NCI-H2029 (cell line): ENCODE results near the gene OGDH.

Experiments used
- DNase-seq: peaks from one replicate; lab custom pipeline; 2025; lab: John Stamatoyannopoulos, UW

OGDH gene

DNA sequence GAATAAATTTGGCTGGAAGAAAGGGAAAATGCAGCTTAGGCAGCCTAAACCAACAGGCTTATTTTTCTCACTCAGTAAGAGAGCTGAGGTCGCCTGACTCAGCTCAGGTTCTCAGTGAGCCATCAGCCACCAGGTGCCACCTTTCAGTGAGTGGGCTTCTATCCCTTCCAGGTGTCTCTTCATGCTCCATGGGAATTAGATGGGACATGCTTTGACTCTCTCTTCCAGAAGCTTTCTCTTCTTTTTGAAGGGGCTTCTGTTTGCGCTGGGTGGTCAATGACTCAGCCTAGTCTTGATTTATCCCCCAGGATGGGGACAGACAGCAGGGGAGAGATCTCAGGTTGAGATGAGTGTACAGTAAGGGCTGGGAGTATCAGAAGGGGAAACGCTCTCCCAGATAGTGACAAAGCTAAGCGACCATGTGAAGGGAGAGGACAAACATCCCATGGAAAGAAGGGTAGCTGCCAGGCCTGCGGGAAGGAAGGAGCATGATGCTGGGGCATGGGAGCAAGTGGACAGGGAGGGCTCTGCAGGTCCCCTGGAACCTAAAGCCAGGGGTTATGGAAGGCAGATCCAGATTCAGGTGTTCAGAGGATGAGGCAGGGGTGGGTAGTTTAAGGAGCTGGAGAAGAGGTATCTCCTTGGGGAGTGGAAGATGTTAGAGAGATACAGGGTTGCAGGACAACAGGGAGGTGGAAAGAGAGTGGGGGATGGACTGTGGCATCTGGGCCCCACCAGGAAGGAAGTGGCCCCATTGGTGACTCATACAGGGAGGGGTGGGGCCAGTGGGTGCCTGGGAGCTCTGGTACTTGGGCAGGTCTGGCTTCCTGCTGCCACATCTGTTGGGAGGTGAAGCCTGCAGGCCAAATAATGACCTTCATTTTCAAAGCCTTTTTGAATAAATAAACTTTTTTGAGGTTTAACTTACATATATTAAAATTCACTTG is 32.5 kb downstream of the OGDH start:
- peak; percentile 50 for DNase-seq

DNA sequence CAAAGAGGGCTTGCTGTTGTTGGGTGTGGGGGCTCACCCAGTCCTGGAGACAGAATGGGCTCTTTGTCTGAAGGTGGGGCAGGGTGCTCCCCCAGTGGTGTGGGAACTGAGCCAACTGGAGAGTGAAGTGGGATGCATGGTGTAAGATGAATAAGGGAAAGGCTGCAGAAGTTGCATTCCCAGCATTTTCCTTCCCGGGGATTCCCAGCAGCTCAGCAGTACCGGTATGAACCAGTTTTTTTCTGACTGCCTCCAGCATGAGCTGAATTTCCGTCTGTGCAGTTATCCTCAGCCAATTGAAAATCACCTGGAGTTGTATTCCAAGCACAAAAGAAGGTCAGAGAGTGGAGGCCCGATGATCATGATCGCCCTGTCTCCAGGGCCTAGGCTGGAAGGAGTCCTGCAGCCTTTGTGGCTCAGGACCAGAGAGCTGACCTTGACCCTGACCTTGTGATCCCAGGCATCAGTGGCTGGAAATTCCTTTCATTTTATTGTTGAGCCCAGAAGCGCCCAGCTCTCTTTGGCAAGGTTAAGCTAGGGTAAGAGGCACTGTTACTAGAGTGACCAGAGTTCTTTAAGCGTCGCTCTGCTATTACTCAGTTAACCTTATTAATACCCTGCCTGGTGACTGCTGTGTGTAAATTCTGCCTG is 33.4 kb downstream of the OGDH start:
- DNase-seq, result peak; percentile 77

DNA sequence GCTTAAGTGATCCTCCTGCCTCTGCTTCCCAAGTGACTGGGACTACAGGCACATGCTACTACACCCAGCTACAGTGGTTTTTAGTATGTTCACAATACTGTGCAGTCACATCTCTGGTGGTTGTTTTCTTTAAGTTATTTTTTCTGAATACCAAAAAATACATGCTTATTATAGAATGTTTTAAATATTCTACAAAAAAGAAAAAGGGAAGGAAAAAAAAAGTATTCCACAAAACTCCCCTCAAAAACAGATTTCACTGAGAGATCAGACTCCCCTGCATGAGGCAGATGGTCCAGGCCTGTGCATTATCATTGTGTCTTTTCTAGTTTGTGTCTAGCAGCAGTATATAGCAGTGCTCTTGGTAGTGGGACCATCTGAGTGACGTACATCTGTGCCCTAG is 36.8 kb downstream of the OGDH start:
- no peak for DNase-seq

GRCh38 chr7:44645254-44645653 is 38.8 kb downstream of the OGDH start:
- no peak for DNase-seq

GRCh38 chr7:44645696-44646095 is 39.3 kb downstream of the OGDH start:
- DNase-seq, result no peak

DNA sequence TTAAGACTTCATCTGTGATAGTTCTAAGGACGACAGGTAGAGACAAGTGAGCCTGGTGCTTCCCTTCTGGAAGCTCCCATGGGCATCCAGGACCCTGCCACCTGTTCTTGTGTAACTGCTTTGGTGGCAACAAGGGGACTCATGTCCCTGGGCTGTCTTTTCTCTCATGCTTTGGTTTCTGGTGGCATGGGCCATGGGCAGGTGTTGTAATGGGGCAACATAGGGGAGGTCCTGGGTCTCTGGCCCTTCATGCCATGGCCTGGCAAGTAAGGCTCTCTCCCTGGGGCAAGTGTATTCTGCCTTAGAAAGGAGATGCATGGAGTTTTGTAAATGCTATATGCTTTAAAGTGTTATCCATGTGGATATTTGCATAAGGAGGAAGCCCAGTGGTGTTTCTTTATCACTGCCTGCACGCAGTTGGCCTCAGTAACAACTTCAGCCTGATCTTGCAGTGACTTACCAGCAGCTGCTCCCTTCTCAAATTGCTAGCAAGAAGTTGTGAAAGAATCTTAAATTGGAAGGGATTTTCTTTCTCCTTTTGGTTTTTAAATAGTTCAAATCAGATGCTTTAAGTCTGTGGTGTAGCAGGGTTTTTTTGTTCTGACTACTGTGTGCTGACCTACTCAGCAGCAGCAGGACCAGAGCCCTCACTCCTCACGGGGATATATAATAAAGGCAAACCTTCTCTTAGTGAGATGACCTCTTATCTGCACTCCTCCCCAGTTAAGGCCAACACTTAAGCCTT is 39.9 kb downstream of the OGDH start:
- no peak for DNase-seq

- no peak for DNase-seq
Measured at GRCh38 chr7:44646921-44647636, 40.7 kb downstream of the OGDH start.

- DNase-seq, result no peak
Measured at GRCh38 chr7:44647981-44648714, 41.7 kb downstream of the OGDH start.

GRCh38 chr7:44650242-44650641 is 43.8 kb downstream of the OGDH start:
- no peak for DNase-seq

DNA sequence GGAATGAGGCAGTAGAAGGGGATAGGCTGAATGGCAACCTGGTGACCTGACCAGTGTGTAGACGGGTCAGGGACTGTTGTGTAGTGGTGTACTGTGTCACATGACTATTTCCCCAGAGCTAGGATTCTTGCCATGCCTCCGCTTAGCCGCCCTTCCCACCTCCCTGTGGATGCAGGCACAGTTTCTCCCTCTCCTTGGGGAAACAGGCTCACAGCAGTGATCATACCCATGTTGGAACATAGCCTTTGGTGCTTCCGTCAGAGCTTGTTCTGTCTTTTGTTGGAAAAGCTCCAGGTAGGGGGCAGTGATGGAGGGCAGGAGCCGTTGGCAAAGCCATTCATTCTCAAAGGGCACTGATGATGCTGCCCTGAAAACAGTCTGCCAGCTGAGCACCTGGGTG is 44.3 kb downstream of the OGDH start:
- no peak for DNase-seq

DNA sequence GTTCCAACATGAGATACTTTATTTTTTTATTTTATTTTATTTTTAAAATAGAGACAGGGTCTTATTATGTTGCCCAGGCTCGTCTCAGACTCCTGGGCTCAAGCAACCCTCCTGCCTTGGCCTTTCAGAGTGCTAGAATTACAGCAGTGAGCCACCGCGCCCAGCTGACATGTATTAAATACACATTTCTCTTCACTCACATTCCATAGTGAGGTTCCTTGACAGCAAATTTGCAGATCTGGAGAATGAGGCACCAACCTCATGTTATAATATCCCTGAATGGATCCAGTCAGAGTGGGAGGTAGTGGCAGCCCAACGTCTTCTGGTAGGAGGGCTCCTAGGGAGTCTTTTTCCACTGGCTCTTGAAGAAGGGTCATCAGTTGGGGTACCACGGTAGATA is 46.1 kb downstream of the OGDH start:
- DNase-seq, result no peak

- DNase-seq, result no peak
Measured at GRCh38 chr7:44654255-44654796, 47.9 kb downstream of the OGDH start.

- DNase-seq, result no peak
Measured at GRCh38 chr7:44655341-44655740, 48.9 kb downstream of the OGDH start.

GRCh38 chr7:44658979-44659378 is 52.6 kb downstream of the OGDH start:
- no peak for DNase-seq

DNA sequence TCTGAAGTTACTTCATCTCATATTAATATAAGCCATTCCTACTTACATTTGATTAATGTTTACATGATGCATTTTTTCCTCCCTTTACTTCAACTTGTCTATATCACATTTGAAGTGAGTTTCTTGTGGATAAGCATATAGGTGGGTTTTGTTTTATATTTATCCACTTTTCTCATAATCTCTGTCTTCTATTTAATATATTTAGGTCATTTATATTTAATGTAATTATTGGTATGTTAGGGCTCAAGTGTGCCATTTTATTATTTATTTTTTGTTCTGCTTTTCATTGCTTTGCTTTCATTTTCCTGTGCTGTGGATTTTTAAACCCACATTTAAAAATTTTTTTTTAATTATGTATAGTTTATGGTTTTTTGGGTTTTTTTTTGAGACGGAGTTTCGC is 54.8 kb downstream of the OGDH start:
- no peak for DNase-seq

GRCh38 chr7:44664780-44665461 is 58.5 kb downstream of the OGDH start:
- DNase-seq, result no peak

GRCh38 chr7:44665531-44666213 is 59.2 kb downstream of the OGDH start:
- DNase-seq, result no peak

DNA sequence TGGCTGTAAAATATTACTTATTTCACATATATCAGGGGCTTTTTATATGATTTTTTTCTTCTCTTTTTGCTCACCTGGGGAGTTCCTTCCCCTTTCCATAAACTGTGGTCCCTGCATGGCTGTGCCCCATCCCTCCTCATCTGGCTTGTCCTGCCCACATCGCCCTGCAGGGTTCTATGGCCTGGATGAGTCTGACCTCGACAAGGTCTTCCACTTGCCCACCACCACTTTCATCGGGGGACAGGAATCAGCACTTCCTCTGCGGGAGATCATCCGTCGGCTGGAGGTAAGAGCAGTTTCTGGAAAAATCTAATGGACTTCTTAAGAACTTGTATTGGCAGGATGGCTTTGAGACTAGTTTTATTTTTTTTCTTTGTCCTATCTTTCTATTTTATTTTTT is 60.1 kb downstream of the OGDH start:
- no peak for DNase-seq

DNA sequence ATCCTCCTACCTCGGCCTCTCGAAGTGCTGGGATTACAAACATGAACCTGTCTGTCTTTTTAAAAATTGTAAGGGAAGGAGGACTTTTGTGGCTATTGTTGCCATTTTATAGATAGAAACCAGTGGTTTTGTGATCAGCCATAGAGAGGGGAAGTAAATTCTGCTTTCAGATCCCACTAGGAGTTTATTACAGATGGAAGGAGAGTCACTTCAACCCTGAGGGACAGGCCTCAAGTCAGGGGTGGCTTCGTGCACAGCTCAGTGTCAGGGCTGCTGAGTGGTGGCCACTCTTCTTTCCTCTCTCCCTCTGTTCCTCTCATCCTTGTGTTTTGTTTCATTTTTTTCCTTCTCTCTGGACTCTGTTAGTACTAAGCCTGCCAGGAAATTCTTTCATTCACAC is 60.8 kb downstream of the OGDH start:
- DNase-seq, result no peak

- DNase-seq, result no peak
Measured at GRCh38 chr7:44671069-44671468, 64.6 kb downstream of the OGDH start.
